NT2/D1 (cell line): ENCODE results near the gene CLDN5.

ENCODE experiments used
- DNase-seq: peaks from one replicate; pipeline ENCODE4 v3.0.0-alpha.2; 2011; ENCODE audit warnings: low read depth, low spot score
- H3K27me3 ChIP-seq: 2 replicates; pipeline ENCODE4 v1.6.0; 2011; ENCODE audit warnings: mild to moderate bottlenecking; ENCODE audit not compliant: insufficient read length, insufficient read depth
- H3K36me3 ChIP-seq: 2 replicates; pipeline ENCODE4 v1.6.1; 2011; ENCODE audit warnings: mild to moderate bottlenecking, low read length, mixed read lengths; ENCODE audit not compliant: insufficient read depth, insufficient read length
- H3K4me1 ChIP-seq: 2 replicates; pipeline ENCODE4 v1.5.1; 2011; ENCODE audit not compliant: insufficient read depth, insufficient read length
- H3K4me3 ChIP-seq: 2 replicates; pipeline ENCODE4 v1.5.1; 2011; ENCODE audit warnings: low read depth; ENCODE audit not compliant: insufficient read length
- H3K9ac ChIP-seq: 2 replicates; pipeline ENCODE4 v1.6.0; 2011; ENCODE audit warnings: low read depth; ENCODE audit not compliant: insufficient read length
- H3K9me3 ChIP-seq: 2 replicates; pipeline ENCODE4 v1.5.1; 2011; ENCODE audit warnings: mild to moderate bottlenecking, low read length; ENCODE audit not compliant: insufficient read depth
- SUZ12 ChIP-seq: IDR thresholded peaks from 2 replicates; pipeline ENCODE4 v1.6.1; 2011; ENCODE audit not compliant: insufficient read length, insufficient read depth; ENCODE audit errors: extremely low read depth
- YY1 ChIP-seq: IDR thresholded peaks from 2 replicates; pipeline ENCODE4 v1.6.1; 2011; ENCODE audit not compliant: insufficient read length, insufficient read depth
- ZNF274 ChIP-seq: IDR thresholded peaks from 2 replicates; pipeline ENCODE4 v1.6.1; 2011; ENCODE audit warnings: mild to moderate bottlenecking, low read depth, low read length

The CLDN5 gene

DNA sequence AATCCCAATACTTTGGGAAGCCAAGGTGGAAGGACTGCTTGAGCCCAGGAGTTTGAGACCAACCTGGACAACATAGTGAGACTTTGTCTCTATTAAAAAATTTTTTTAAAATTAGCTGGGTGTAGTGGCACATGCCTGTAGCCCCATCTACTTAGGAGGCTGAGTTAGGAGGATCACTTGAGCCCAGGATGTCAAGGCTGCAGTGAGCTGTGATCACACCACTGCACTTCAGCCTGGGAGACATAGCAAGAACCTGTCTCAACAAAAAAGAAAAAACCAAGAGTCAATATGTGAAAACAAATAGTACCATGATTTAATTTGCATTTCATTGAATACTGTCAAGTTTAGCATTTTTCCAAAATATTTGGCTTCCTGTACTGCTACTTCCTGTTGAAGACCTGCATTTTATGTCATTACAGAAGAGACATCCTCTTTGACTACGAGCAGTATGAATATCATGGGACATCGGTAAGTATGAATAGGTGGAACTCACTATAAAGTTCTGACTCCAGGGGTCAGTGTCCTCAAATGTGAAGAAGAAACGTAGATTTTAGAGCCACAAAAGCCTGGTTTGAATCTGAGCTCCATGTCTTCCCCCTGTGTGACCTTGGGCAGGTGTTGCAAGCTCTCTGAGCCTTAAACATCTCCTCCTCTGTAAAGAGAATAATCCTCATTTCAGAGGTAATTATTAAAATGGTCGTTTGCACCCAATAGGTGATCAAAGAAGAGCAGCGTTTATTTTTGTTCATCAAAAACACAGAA is 28.5 kb downstream of the CLDN5 start:
- H3K9ac ChIP-seq, result no peak overlapping the region
- no peaks in the 10 kb centered on the region for H3K9me3 ChIP-seq
- H3K4me1 ChIP-seq, result no peaks in the 10 kb centered on the region
- peaks cover 70% of the 10 kb centered on the region for H3K36me3 ChIP-seq
- H3K27me3 ChIP-seq, result no peaks in the 10 kb centered on the region
- TF ChIP-seq YY1, result no peak
- DNase-seq, result no peak
- H3K4me3 ChIP-seq, result no peak overlapping the region

- H3K9me3 ChIP-seq, result no peaks in the 10 kb centered on the region
Measured at GRCh38 chr22:19494676-19495173, 29.5 kb downstream of the CLDN5 start.

GRCh38 chr22:19494001-19494560 is 30.1 kb downstream of the CLDN5 start:
- H3K9ac ChIP-seq, result no peak overlapping the region
- no peak overlapping the region for H3K4me3 ChIP-seq
- DNase-seq, result no peak
- no peaks in the 10 kb centered on the region for H3K27me3 ChIP-seq
- peaks cover 67% of the 10 kb centered on the region for H3K36me3 ChIP-seq
- no peaks in the 10 kb centered on the region for H3K4me1 ChIP-seq
- H3K9me3 ChIP-seq, result no peaks in the 10 kb centered on the region
- TF ChIP-seq ZNF274 (no peak), SUZ12 (no peak), YY1 (no peak)

More at GRCh38 chr22:19494676-19495173, 29.5 kb downstream of the CLDN5 start:
- TF ChIP-seq YY1, result no peak
- TF ChIP-seq ZNF274, result no peak
- no peak for TF ChIP-seq SUZ12
- Histone ChIP-seq H3K27me3 (no peaks in the 10 kb centered on the region), H3K4me3 (no peak overlapping the region), H3K4me1 (no peaks in the 10 kb centered on the region), H3K36me3 (peaks cover 68% of the 10 kb centered on the region), H3K9ac (no peak overlapping the region)
- DNase-seq, result no peak

- TF ChIP-seq ZNF274 (no peak), YY1 (no peak), SUZ12 (no peak)
- H3K9me3 ChIP-seq, result no peaks in the 10 kb centered on the region
- no peaks in the 10 kb centered on the region for H3K27me3 ChIP-seq
- H3K36me3 ChIP-seq, result peaks cover 67% of the 10 kb centered on the region
- no peak for DNase-seq
- H3K9ac ChIP-seq, result no peak overlapping the region
- no peak overlapping the region for H3K4me3 ChIP-seq
- H3K4me1 ChIP-seq, result no peaks in the 10 kb centered on the region
Measured at GRCh38 chr22:19492504-19493174, 31.6 kb downstream of the CLDN5 start.

DNA sequence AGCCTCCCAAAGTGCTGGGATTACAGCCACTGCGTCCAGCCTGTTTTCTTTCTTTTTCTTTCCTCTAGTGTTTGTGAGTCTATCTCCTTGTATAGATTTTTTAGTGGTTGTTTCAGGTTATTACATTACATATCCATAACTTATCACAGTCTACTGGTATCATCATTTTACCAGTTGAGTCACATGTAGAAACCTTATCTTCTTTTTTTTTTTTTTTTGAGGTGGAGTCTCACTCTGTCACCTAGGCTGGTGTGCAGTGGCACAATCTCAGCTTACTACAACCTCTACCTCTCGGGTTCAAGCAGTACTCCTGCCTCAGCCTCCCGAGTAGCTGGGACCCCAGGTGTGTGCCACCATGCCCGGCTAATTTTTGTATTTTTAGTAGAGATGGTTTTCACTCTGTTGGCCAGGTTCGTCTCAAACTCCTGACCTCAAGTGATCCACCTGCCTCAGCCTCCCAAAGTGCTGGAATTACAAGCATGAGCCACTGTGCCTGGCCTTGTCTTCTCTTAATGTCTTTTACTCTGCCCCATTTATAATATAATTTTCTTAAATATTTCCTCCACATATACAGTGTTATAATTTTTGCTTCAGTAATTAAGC is 33.5 kb downstream of the CLDN5 start:
- no peaks in the 10 kb centered on the region for H3K4me1 ChIP-seq
- no peak for TF ChIP-seq SUZ12
- TF ChIP-seq YY1, result no peak
- TF ChIP-seq ZNF274, result no peak
- peaks cover 53% of the 10 kb centered on the region for H3K36me3 ChIP-seq

GRCh38 chr22:19488884-19489843 is 35.0 kb downstream of the CLDN5 start:
- no peaks in the 10 kb centered on the region for H3K4me1 ChIP-seq
- peaks cover 53% of the 10 kb centered on the region for H3K36me3 ChIP-seq
- no peak overlapping the region for H3K4me3 ChIP-seq
- no peaks in the 10 kb centered on the region for H3K27me3 ChIP-seq
- TF ChIP-seq YY1 (no peak), SUZ12 (no peak), ZNF274 (no peak)
- H3K9me3 ChIP-seq, result no peaks in the 10 kb centered on the region
- no peak overlapping the region for H3K9ac ChIP-seq
- DNase-seq, result no peak

More for the DNA sequence above, 33.5 kb downstream of the CLDN5 start:
- DNase-seq, result no peak
- H3K9ac ChIP-seq, result no peak overlapping the region
- no peaks in the 10 kb centered on the region for H3K27me3 ChIP-seq
- H3K4me3 ChIP-seq, result no peak overlapping the region
- no peaks in the 10 kb centered on the region for H3K9me3 ChIP-seq
